Stomach (tissue), 4 donors: ENCODE results near the gene SRGAP2C.
"Not testable (repeated sequence)": the region's sequence is repeated elsewhere in the genome, so short reads cannot be mapped to it uniquely, and the experiment has no call there.

Source experiments
- CTCF ChIP-seq, 7 experiments: fragments of 450-650 bp in 4 of 7; fragments of 200-600 bp in 3 of 7; sonication (generic) in 3 of 7; IDR thresholded peaks; one replicate each; pipeline ENCODE4 v1.5.1; 2016 to 2019; ENCODE audit warnings: antibody characterized with exemption in 7 of 7, control low read depth in 2 of 7, mild to moderate bottlenecking in 1 of 7
- EP300 ChIP-seq: sonication (generic); formaldehyde crosslinking; IDR thresholded peaks from one replicate; pipeline ENCODE4 v1.6.1; 2017; ENCODE audit warnings: antibody characterized with exemption
- POLR2AphosphoS5 ChIP-seq, 3 donors: sonication (generic); formaldehyde crosslinking; IDR thresholded peaks; one replicate each; pipeline ENCODE4 v1.6.1; 2016; ENCODE audit warnings: antibody characterized with exemption in 3 of 3

DNA sequence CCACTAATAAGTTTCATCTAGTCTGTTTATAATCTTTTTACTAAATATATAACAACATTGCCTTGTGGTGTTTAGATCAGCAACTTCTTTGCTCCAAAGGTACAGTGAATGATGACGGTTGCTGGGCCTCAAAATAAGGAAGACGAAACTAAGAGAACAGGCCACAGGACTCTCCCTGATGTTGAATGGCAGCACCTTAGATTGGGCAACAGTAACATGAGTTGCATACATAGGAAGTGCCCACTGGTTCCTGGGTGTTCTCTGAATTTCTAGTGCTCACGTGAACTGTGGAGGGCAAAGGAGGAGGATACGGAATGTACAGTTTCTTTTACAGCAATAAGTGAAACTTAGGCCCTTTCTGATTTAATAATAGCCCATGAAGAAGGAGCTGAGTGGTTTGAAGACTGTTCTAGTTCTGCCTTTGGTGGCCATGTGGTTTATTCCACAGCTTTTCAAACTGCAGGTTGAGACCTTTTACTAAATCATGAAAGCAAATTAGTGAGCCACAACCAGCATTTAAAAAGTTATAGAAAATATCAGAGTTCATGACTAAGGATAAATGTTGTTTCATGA, 86.5 kb downstream of the SRGAP2C start:
- not testable (repeated sequence) for TF ChIP-seq CTCF (IDR thresholded peaks at IDR 0.05); EP300; POLR2AphosphoS5 (IDR thresholded peaks at IDR 0.05)
